Skeletal muscle tissue (tissue), 4 donors: ENCODE results near the gene STAT5B. TPM values are rescaled to one million over a fixed set of nuclear protein-coding genes. Genes with fewer than 3 reads are reported as not detected.

Source experiments
- H3K27ac ChIP-seq: one replicate; pipeline ENCODE4 v1.7.0; 2013; ENCODE audit warnings: mild to moderate bottlenecking, low read depth, low read length, inconsistent platforms
- H3K27me3 ChIP-seq, 3 donors: one replicate each; pipeline ENCODE4 v1.7.0; 2013; ENCODE audit warnings: low read length in 3 of 3; ENCODE audit not compliant: control insufficient read depth in 3 of 3, insufficient read depth in 3 of 3
- H3K36me3 ChIP-seq, 3 donors: one replicate each; pipeline ENCODE4 v1.7.0; 2013; ENCODE audit warnings: low read length in 3 of 3; ENCODE audit not compliant: control insufficient read depth in 3 of 3, insufficient read depth in 3 of 3
- H3K4me1 ChIP-seq, 3 donors: one replicate each; pipeline ENCODE4 v1.7.0; 2013; ENCODE audit warnings: low read length in 3 of 3, mild to moderate bottlenecking in 3 of 3; ENCODE audit not compliant: control insufficient read depth in 3 of 3, insufficient read depth in 3 of 3
- H3K4me3 ChIP-seq, 3 donors: one replicate each; pipeline ENCODE4 v1.7.0; 2013; ENCODE audit warnings: low read length in 3 of 3
- H3K9ac ChIP-seq, 3 donors: one replicate each; pipeline ENCODE4 v1.7.0; 2013; ENCODE audit warnings: low read length in 3 of 3, mild to moderate bottlenecking in 3 of 3, moderate library complexity in 2 of 3, low read depth in 1 of 3
- H3K9me3 ChIP-seq, 3 donors: one replicate each; pipeline ENCODE4 v1.7.0; 2013; ENCODE audit warnings: low read length in 3 of 3; ENCODE audit not compliant: control insufficient read depth in 3 of 3
- total RNA-seq: library from RNA; depleted of rRNA; stranded (reverse); fragments of >200 nt; gene quantifications from one replicate; pipeline ENCODE4 v1.2.3, GENCODE V29; 2014
- donor health status: Osteomylitis.

Gene STAT5B
- total RNA-seq, 1 donor from 2014 or later, result 31.3 TPM

GRCh38 chr17:42178817-42179216 lies 97.4 kb downstream of the STAT5B start:
- H3K27ac ChIP-seq, result no peak overlapping the region
- no peak overlapping the region for H3K4me3 ChIP-seq
- no peaks in the 10 kb centered on the region for H3K36me3 ChIP-seq
- H3K27me3 ChIP-seq, result peaks cover 21 to 46% (median 26%) of the 10 kb centered on the region in 3 donors
- no peak overlapping the region for H3K9ac ChIP-seq
- H3K9me3 ChIP-seq, result no peaks in the 10 kb centered on the region
- H3K4me1 ChIP-seq, result peaks cover 4 to 19% (median 8%) of the 10 kb centered on the region in 3 donors

GRCh38 chr17:42177684-42178083 lies 98.5 kb downstream of the STAT5B start:
- peaks cover 0 to 15% (median 0%) of the 10 kb centered on the region in 3 donors for H3K4me1 ChIP-seq
- no peak overlapping the region for H3K4me3 ChIP-seq
- no peaks in the 10 kb centered on the region for H3K9me3 ChIP-seq
- no peaks in the 10 kb centered on the region for H3K36me3 ChIP-seq
- H3K27me3 ChIP-seq, result peaks cover 21 to 41% (median 25%) of the 10 kb centered on the region in 3 donors
- no peak overlapping the region for H3K9ac ChIP-seq
- no peak overlapping the region for H3K27ac ChIP-seq

- H3K27me3 ChIP-seq, result peaks cover 4 to 15% (median 5%) of the 10 kb centered on the region in 3 donors
- no peaks in the 10 kb centered on the region for H3K4me1 ChIP-seq
- H3K9ac ChIP-seq, result no peak overlapping the region
- H3K27ac ChIP-seq, result no peak overlapping the region
- H3K4me3 ChIP-seq, result no peak overlapping the region
- H3K9me3 ChIP-seq, result no peaks in the 10 kb centered on the region
- H3K36me3 ChIP-seq, result no peaks in the 10 kb centered on the region
Measured at GRCh38 chr17:42174126-42174783, 101.9 kb downstream of the STAT5B start.

GRCh38 chr17:42171831-42172230 lies 104.4 kb downstream of the STAT5B start:
- Histone ChIP-seq H3K4me3 (no peak overlapping the region), H3K27ac (no peak overlapping the region)

GRCh38 chr17:42169351-42169750 lies 106.8 kb downstream of the STAT5B start:
- H3K9me3 ChIP-seq, result no peaks in the 10 kb centered on the region
- no peak overlapping the region for H3K9ac ChIP-seq
- no peaks in the 10 kb centered on the region for H3K4me1 ChIP-seq
- H3K4me3 ChIP-seq, result no peak overlapping the region
- H3K27me3 ChIP-seq, result peaks cover 0 to 2% (median 0%) of the 10 kb centered on the region in 3 donors
- no peaks in the 10 kb centered on the region for H3K36me3 ChIP-seq
- no peak overlapping the region for H3K27ac ChIP-seq

More at GRCh38 chr17:42171831-42172230, 104.4 kb downstream of the STAT5B start:
- H3K9me3 ChIP-seq, result no peaks in the 10 kb centered on the region
- peaks cover 0 to 3% (median 2%) of the 10 kb centered on the region in 3 donors for H3K27me3 ChIP-seq
- H3K4me1 ChIP-seq, result no peaks in the 10 kb centered on the region
- H3K9ac ChIP-seq, result no peak overlapping the region
- H3K36me3 ChIP-seq, result no peaks in the 10 kb centered on the region

- no peak overlapping the region for H3K27ac ChIP-seq
- peaks cover 0 to 2% (median 0%) of the 10 kb centered on the region in 3 donors for H3K27me3 ChIP-seq
- no peaks in the 10 kb centered on the region for H3K9me3 ChIP-seq
- H3K9ac ChIP-seq, result no peak overlapping the region
- H3K4me1 ChIP-seq, result no peaks in the 10 kb centered on the region
- H3K4me3 ChIP-seq, result no peak overlapping the region
- H3K36me3 ChIP-seq, result no peaks in the 10 kb centered on the region
Measured at GRCh38 chr17:42167807-42168206, 108.4 kb downstream of the STAT5B start.

- Histone ChIP-seq H3K36me3 (no peaks in the 10 kb centered on the region), H3K27ac (no peak overlapping the region), H3K4me1 (no peaks in the 10 kb centered on the region), H3K9me3 (no peaks in the 10 kb centered on the region), H3K27me3 (peaks cover 0 to 2% (median 0%) of the 10 kb centered on the region in 3 donors), H3K4me3 (no peak overlapping the region), H3K9ac (no peak overlapping the region)
Measured at GRCh38 chr17:42166196-42166763, 109.9 kb downstream of the STAT5B start.

GRCh38 chr17:42165751-42166150 lies 110.4 kb downstream of the STAT5B start:
- no peak overlapping the region for H3K4me3 ChIP-seq
- no peaks in the 10 kb centered on the region for H3K9me3 ChIP-seq
- no peak overlapping the region for H3K9ac ChIP-seq
- H3K36me3 ChIP-seq, result no peaks in the 10 kb centered on the region
- peaks cover 0 to 2% (median 0%) of the 10 kb centered on the region in 3 donors for H3K27me3 ChIP-seq
- H3K27ac ChIP-seq, result no peak overlapping the region
- H3K4me1 ChIP-seq, result no peaks in the 10 kb centered on the region

GRCh38 chr17:42163696-42164407 lies 112.3 kb downstream of the STAT5B start:
- H3K9ac ChIP-seq, result no peak overlapping the region
- H3K4me1 ChIP-seq, result no peaks in the 10 kb centered on the region
- no peaks in the 10 kb centered on the region for H3K9me3 ChIP-seq
- no peak overlapping the region for H3K27ac ChIP-seq
- no peaks in the 10 kb centered on the region for H3K27me3 ChIP-seq
- no peaks in the 10 kb centered on the region for H3K36me3 ChIP-seq
- H3K4me3 ChIP-seq, result no peak overlapping the region

- H3K9ac ChIP-seq, result no peak overlapping the region
- H3K4me3 ChIP-seq, result no peak overlapping the region
- no peaks in the 10 kb centered on the region for H3K27me3 ChIP-seq
- H3K4me1 ChIP-seq, result no peaks in the 10 kb centered on the region
- H3K36me3 ChIP-seq, result no peaks in the 10 kb centered on the region
- H3K9me3 ChIP-seq, result no peaks in the 10 kb centered on the region
- no peak overlapping the region for H3K27ac ChIP-seq
Measured at GRCh38 chr17:42163113-42163512, 113.1 kb downstream of the STAT5B start.
